Thoracic aorta (tissue), 2 donors: ENCODE measurements around the gene TEK. TPM values are rescaled to one million over a fixed set of nuclear protein-coding genes. Genes with fewer than 3 reads are reported as not detected.

Experiments used
- ATAC-seq: fragments of 150-250 bp; one replicate; pipeline ENCODE4 v1.8.0; 2017; ENCODE audit warnings: low read depth; ENCODE audit not compliant: insufficient number of reproducible peaks, low FRiP score
- DNase-seq: peaks from one replicate; pipeline ENCODE4 v3.0.0-alpha.2; 2020; ENCODE audit warnings: low spot score
- H3K27ac ChIP-seq, 2 donors: fragments of 200-600 bp; sonication (generic); 1 replicate in 1 of 2; 2 replicates in 1 of 2; pipeline ENCODE4 v1.5.1; 2016; ENCODE audit warnings: mild to moderate bottlenecking in 2 of 2, moderate library complexity in 2 of 2
- H3K27me3 ChIP-seq: fragments of 200-600 bp; sonication (generic); replicated peaks from 2 replicates; pipeline ENCODE4 v1.6.0; 2016; ENCODE audit warnings: mild to moderate bottlenecking; ENCODE audit not compliant: insufficient read depth
- H3K36me3 ChIP-seq: fragments of 200-600 bp; sonication (generic); one replicate; pipeline ENCODE4 v1.5.1; 2016
- H3K4me1 ChIP-seq, 2 donors: fragments of 200-600 bp; sonication (generic); 1 replicate in 1 of 2; 2 replicates in 1 of 2; pipeline versions ENCODE4 v1.5.1 to v1.6.0; 2016; ENCODE audit warnings: low read depth in 2 of 2, mild to moderate bottlenecking in 1 of 2; ENCODE audit not compliant: control insufficient read depth in 1 of 2
- H3K4me3 ChIP-seq: fragments of 200-600 bp; sonication (generic); 2 replicates; pipeline ENCODE4 v1.5.1; 2016; ENCODE audit warnings: mild to moderate bottlenecking
- H3K9me3 ChIP-seq: fragments of 200-600 bp; sonication (generic); 2 replicates; pipeline ENCODE4 v1.5.1; 2016
- CTCF ChIP-seq: fragments of 200-600 bp; sonication (generic); IDR thresholded peaks from one replicate; pipeline ENCODE4 v1.5.1; 2019; ENCODE audit warnings: antibody characterized with exemption
- total RNA-seq, 2 donors: library from RNA; depleted of rRNA; stranded (reverse); fragments of >200 nt; gene quantifications; one replicate each; pipeline versions ENCODE4 v1.1.0 to v1.2.3, GENCODE V29; 2016

Gene TEK
- total RNA-seq, 2 donors from 2014 or later = 8.4 to 14.9 TPM

- DNase-seq (no peak), ATAC-seq (no peak)
- H3K4me3 ChIP-seq = no peak overlapping the region
- no peak for TF ChIP-seq CTCF
- no peaks in the 10 kb centered on the region for H3K36me3 ChIP-seq
- peaks cover 0 to 9% of the 10 kb centered on the region in 2 donors for H3K4me1 ChIP-seq
- H3K27ac ChIP-seq = no peak overlapping the region
- peaks cover 5% of the 10 kb centered on the region for H3K9me3 ChIP-seq
- H3K27me3 ChIP-seq = no peaks in the 10 kb centered on the region
Measured at GRCh38 chr9:27182421-27182820, 73.4 kb downstream of the TEK start.

- ATAC-seq = no peak
- Histone ChIP-seq H3K9me3 (peaks cover 4% of the 10 kb centered on the region), H3K4me1 (peaks cover 0 to 9% of the 10 kb centered on the region in 2 donors), H3K36me3 (no peaks in the 10 kb centered on the region), H3K27me3 (no peaks in the 10 kb centered on the region), H3K27ac (no peak overlapping the region), H3K4me3 (no peak overlapping the region)
- TF ChIP-seq CTCF = no peak
- DNase-seq = no peak
Measured at GRCh38 chr9:27183131-27183530, 74.1 kb downstream of the TEK start.

- TF ChIP-seq CTCF = no peak
- DNase-seq = no peak
- Histone ChIP-seq H3K4me3 (no peak overlapping the region), H3K36me3 (no peaks in the 10 kb centered on the region), H3K27ac (no peak overlapping the region), H3K4me1 (peaks cover 0 to 9% of the 10 kb centered on the region in 2 donors), H3K27me3 (no peaks in the 10 kb centered on the region), H3K9me3 (no peaks in the 10 kb centered on the region)
- ATAC-seq = no peak
Measured at GRCh38 chr9:27183701-27184100, 74.7 kb downstream of the TEK start.

- no peak for TF ChIP-seq CTCF
- no peak for DNase-seq
- H3K9me3 ChIP-seq = no peaks in the 10 kb centered on the region
- peaks cover 0 to 9% of the 10 kb centered on the region in 2 donors for H3K4me1 ChIP-seq
- no peaks in the 10 kb centered on the region for H3K36me3 ChIP-seq
- no peak overlapping the region for H3K4me3 ChIP-seq
- H3K27me3 ChIP-seq = no peaks in the 10 kb centered on the region
- ATAC-seq = no peak
- H3K27ac ChIP-seq = no peak overlapping the region
Measured at GRCh38 chr9:27184556-27185351, 75.7 kb downstream of the TEK start.

- ATAC-seq (no peak), DNase-seq (no peak)
- H3K4me1 ChIP-seq = peaks cover 11 to 20% of the 10 kb centered on the region in 2 donors
- no peaks in the 10 kb centered on the region for H3K27me3 ChIP-seq
- H3K36me3 ChIP-seq = no peaks in the 10 kb centered on the region
- no peak overlapping the region for H3K4me3 ChIP-seq
- no peak for TF ChIP-seq CTCF
- H3K27ac ChIP-seq = no peak overlapping the region
- H3K9me3 ChIP-seq = no peaks in the 10 kb centered on the region
Measured at GRCh38 chr9:27188426-27188825, 79.4 kb downstream of the TEK start.
